DMS53 (cell line): ENCODE results near the gene SLAIN2.
"Not testable (repeated sequence)": the region's sequence is repeated elsewhere in the genome, so short reads cannot be mapped to it uniquely, and the experiment has no call there.

Experiments used
- DNase-seq: peaks from one replicate; lab custom pipeline; 2025; lab: John Stamatoyannopoulos, UW

SLAIN2 gene

GRCh38 chr4:48340965-48341775, at the start of gene SLAIN2:
TSS of gene SLAIN2 (plus strand) at chr4:48341529. CDS start at chr4:48341740, 211 bp downstream.
- peak; percentile 100 for DNase-seq

GRCh38 chr4:48292218-48292790, 49.0 kb upstream of the SLAIN2 start:
- DNase-seq, result not testable (repeated sequence)

- no peak for DNase-seq
Observed at GRCh38 chr4:48295116-48295515, 46.2 kb upstream of the SLAIN2 start.

DNA sequence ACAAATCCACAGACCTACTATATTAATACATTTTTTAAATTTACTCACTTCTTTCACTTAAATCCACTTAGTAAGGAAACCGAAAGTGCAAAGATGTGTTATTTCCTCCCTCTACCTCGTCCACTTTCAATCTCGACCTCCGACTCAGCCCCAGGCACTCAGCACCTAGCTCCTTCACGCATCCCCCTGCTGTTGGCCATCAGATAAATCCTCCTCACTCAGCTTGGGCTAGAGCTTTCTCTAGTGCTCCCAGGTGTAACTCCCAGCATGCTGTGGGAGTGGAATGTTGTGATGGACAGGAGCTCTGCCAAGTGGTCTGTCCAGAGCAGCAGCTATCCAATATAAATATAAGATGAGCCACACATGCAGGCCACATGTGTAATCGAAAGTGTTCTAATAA, 45.0 kb upstream of the SLAIN2 start:
- DNase-seq, result no peak

DNA sequence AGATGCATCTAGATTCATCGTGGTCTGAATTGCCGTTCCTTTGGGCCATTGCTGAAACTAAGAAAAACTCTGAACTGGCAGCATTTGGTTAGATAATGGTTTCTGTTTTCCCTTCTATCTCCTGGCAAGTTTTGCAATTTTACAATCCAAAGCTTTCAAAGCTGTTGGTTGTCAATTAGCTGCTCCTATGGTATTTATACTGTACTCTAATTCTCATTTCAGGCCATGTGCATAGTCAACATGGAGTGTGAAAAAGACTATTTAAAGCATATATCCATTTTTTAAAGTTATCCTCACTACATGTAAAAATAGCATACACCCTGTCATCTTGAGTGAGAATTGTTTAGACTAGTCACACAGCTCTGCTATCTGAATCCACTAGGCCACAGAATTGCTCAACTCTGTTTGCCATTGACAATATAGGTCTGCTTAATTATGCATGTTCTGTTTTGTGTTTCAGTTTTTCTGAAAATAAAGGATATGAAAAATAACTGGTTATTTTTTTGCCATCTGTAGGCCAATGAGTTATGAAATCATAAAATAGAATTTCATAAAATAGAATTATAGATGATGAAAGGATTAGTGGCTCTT, 44.0 kb upstream of the SLAIN2 start:
- DNase-seq, result no peak

- no peak for DNase-seq
Observed at GRCh38 chr4:48299560-48299959, 41.8 kb upstream of the SLAIN2 start.

DNA sequence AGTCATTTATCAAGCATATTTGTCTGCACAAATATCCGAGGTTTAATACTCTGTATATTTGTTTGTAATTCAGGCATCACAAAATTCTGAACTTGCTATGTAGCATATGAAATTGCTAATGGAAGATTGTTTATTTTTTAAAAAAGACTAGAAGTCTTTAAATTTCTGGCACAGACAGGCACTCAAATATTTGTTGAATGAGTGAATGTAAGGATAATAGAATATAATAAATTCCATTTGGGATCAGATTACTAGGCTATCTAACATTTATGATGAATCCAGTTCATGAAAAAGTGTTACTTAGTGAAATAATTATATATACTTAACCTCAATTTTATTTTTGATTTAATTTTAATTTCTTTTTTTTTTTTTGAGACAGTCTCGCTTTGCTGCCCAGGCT, 41.3 kb upstream of the SLAIN2 start:
- DNase-seq, result no peak

DNA sequence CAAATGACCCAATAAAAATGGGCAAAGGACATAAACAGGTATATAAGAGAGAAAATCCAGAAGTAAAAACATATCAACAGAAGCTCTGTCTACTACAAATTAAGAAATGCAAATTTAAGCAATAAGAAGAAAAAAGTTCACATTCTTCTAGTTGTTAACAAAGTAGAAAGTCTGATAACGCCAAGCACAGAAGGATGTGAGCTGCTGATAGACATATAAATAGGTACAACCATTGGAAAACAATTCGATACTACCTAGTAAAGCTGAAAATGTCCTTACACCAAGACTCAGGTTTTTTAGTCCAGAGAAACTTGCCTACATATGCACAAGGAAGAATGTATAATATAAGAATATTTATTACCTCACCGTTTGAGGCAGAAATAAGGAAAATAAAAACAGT, 35.8 kb upstream of the SLAIN2 start:
- DNase-seq, result no peak

DNA sequence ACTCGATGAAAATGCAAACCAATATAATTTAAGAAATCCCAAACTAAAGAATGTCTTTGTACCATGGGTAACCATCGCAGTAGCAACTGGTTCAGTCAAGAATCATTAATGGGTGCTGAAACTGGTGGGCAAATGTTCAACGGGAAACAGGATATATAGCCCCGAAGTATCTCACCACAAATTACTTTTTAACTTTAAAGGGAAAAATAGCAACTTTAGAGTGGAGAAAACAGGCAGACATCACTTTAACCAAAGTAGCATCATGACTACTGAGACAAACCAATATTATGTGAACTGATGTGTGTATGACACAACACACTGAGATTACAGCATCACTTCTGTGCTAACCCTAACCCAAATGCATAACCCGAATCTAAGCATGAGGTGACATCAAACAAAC, 33.8 kb upstream of the SLAIN2 start:
- DNase-seq, result no peak

- DNase-seq, result no peak
Observed at GRCh38 chr4:48308901-48309300, 32.4 kb upstream of the SLAIN2 start.

DNA sequence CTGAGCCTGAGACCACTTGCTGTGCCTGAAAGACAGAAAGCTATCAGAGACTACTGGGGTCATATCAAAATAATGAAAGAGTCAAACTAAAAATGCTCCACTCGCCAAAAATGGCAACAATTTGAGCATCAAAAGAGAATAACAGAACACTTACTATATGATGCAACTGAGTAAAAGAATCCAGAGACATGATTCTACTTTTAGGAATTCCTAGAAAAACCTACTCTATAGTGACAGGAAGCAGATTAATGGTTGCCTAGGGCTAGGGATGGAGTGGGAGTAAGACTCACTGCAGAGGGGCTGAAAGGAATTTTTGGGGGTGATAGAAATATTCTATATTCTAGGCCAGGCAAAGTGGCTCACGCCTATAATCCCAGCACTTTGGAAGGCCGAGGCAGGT, 29.4 kb upstream of the SLAIN2 start:
- DNase-seq, result no peak

GRCh38 chr4:48314746-48315145, 26.6 kb upstream of the SLAIN2 start:
- not testable (repeated sequence) for DNase-seq

- peak; percentile 86 for DNase-seq
Observed at GRCh38 chr4:48315728-48316630, 25.4 kb upstream of the SLAIN2 start.

DNA sequence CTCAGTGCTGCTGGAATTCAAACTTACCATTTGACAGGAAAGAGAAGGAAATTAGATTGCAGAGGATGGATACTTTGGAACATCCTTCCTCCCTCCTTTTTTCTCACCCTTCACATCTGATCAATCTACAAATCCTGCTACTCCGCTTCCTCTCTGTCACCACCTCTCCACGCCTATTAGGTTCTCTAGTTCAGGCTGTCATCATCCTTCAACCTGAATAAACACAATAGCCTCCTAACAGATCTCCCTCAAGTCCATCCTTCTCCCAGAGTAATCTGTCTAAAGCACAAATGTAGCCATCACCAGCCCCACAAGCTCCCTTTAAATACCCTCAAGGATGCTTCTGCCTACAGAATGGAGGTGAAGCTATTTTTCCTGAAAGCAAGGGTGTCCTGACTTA, 20.0 kb upstream of the SLAIN2 start:
- DNase-seq, result peak; percentile 13

- no peak for DNase-seq
Observed at GRCh38 chr4:48322063-48322462, 19.3 kb upstream of the SLAIN2 start.

GRCh38 chr4:48324281-48324680, 17.0 kb upstream of the SLAIN2 start:
- no peak for DNase-seq

DNA sequence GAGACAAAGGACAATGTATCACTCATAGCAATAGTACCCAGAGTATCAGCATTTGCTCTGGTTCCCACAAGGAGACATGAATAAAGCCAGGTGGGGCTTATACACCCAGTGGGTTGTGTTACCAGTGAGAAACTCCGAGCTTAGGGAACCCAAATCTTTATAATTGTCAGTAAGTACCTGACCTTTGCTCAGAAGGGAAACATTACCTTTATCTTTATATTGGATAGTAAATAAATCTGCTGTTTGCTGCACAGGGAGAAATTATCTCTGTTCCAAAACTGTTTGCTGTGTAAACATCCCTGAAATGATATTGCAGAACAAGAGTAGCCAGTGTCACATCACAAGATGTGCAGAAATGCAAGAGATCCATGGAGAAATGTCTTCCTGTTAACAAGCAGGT, 12.1 kb upstream of the SLAIN2 start:
- peak; percentile 88 for DNase-seq

DNA sequence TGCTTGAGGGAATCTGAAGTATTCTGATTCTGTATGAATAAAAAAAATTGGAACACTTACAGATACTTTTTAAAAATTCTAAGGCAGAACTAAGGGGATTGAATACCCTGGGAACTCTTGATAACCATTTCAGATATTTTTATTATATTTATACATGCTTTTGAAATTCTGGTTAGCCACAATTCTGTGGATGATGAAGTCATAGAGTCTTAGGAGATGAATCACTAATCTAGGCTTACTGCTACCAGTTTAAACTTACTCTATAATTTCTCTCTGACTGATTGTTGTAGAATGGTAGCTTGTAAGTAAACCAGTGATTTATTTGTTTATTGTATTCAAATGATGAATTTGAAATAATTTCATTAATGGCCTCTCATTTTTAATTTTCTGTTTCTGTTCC, 11.4 kb upstream of the SLAIN2 start:
- peak; percentile 47 for DNase-seq

DNA sequence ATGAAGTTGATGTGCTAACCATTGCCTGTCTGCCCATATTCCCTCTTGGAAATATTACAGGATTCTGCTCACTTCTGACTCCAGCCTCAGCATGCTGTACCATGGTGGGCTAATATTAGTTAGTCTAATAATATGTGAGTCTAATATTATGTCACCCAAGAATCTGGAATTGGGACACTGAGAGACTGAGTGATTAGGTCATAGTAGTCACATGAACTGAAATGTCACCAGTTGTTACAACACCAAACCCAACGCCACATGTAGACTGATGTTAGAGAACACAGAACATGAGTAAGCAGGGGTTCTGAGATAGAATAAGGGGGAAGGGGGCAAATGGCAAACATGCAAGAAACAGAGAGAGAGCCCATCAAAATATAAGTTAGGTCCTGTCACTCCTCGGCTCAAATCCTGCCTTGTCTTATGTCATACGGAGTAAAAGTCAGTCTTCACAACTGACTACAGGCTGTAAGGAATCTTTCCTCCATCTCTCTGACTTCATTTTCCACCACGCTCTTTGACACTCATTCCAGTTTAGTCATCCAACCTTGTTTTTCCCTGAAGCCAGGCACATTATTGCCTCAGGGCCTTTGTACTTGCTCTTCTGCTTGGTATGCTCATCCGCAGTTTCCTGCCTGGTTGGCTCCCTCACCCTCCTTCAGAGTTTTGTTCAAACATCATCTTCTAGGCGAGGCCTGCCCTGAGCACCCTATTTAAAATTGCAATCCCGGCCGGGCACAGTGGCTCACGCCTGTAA, 9.6 kb upstream of the SLAIN2 start:
- DNase-seq, result no peak

DNA sequence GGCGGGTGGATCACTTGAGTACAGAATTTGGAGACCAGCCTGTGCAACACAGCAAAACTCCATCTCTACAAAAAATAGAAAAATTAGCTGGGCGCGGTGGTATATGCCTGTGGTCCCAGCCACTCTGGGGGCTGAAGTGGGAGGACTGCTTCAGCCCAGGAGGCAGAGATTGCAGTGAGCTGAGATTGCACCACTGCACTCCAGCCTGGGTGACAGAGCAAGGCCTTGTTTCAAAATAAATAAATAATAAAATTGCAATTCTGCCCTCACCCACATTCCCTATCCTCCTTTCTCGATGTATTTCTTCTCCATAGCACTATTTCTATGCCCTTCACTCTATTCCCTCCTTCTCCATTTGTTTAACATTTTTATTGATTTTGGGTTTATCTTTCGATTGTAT, 8.7 kb upstream of the SLAIN2 start:
- DNase-seq, result no peak

GRCh38 chr4:48333587-48333986, 7.7 kb upstream of the SLAIN2 start:
- peak; percentile 74 for DNase-seq

- DNase-seq, result no peak
Observed at GRCh38 chr4:48334236-48334635, 7.1 kb upstream of the SLAIN2 start.
